ENCODE results near the gene SPART.

GRCh38 chr13:36332986-36333385 is 13.2 kb downstream of the SPART start:
- TF ChIP-seq, protein P1, sequence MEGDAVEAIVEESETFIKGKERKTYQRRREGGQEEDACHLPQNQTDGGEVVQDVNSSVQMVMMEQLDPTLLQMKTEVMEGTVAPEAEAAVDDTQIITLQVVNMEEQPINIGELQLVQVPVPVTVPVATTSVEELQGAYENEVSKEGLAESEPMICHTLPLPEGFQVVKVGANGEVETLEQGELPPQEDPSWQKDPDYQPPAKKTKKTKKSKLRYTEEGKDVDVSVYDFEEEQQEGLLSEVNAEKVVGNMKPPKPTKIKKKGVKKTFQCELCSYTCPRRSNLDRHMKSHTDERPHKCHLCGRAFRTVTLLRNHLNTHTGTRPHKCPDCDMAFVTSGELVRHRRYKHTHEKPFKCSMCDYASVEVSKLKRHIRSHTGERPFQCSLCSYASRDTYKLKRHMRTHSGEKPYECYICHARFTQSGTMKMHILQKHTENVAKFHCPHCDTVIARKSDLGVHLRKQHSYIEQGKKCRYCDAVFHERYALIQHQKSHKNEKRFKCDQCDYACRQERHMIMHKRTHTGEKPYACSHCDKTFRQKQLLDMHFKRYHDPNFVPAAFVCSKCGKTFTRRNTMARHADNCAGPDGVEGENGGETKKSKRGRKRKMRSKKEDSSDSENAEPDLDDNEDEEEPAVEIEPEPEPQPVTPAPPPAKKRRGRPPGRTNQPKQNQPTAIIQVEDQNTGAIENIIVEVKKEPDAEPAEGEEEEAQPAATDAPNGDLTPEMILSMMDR (conservative IDR thresholded peaks at IDR 0.05): no peak
- no peak for TF ChIP-seq ZFX (IDR thresholded peaks at IDR 0.05)

Data from C4-2B (cell line).